Kidney epithelial cell (primary cell): ENCODE measurements around the gene THAP11. TPM values are rescaled to one million over a fixed set of nuclear protein-coding genes. Genes with fewer than 3 reads are reported as not detected.

Source experiments
- DNase-seq: peaks from one replicate; pipeline ENCODE4 v3.0.0-alpha.2; 2010; ENCODE audit warnings: low read depth
- H3K27me3 ChIP-seq: 2 replicates; pipeline ENCODE4 v1.6.0; 2011; ENCODE audit warnings: low read length; ENCODE audit not compliant: control insufficient read depth, insufficient read depth
- H3K36me3 ChIP-seq: 2 replicates; pipeline ENCODE4 v1.5.1; 2011; ENCODE audit warnings: low read length; ENCODE audit not compliant: control insufficient read depth, insufficient read depth
- H3K4me3 ChIP-seq: 2 replicates; pipeline ENCODE4 v1.5.1; 2011; ENCODE audit warnings: low read depth, mild to moderate bottlenecking, control low read depth, low read length
- CTCF ChIP-seq: IDR thresholded peaks from 2 replicates; pipeline ENCODE4 v1.5.1; 2011; ENCODE audit warnings: mild to moderate bottlenecking, moderate library complexity, low read length, control low read depth, inconsistent platforms; ENCODE audit not compliant: insufficient read depth, poor library complexity, severe bottlenecking
- total RNA-seq: library from RNA; depleted of rRNA; stranded (reverse); fragments of >200 nt; gene quantifications from 2 replicates; pipeline ENCODE4 v1.2.3, GENCODE V29; 2015

THAP11 gene
- total RNA-seq, 1 donor from 2014 or later = 38.3 TPM

GRCh38 chr16:67869653-67870052 is 27.5 kb downstream of the THAP11 start:
- Histone ChIP-seq H3K4me3 (no peak overlapping the region), H3K27me3 (no peaks in the 10 kb centered on the region), H3K36me3 (peaks cover 2% of the 10 kb centered on the region)
- TF ChIP-seq CTCF = no peak
- DNase-seq = no peak

GRCh38 chr16:67871256-67871655 is 29.1 kb downstream of the THAP11 start:
- DNase-seq = no peak
- TF ChIP-seq CTCF = no peak
- peaks cover 2% of the 10 kb centered on the region for H3K36me3 ChIP-seq
- no peaks in the 10 kb centered on the region for H3K27me3 ChIP-seq
- H3K4me3 ChIP-seq = no peak overlapping the region

- Histone ChIP-seq H3K36me3 (peaks cover 2% of the 10 kb centered on the region), H3K4me3 (no peak overlapping the region), H3K27me3 (no peaks in the 10 kb centered on the region)
- TF ChIP-seq CTCF = no peak
- no peak for DNase-seq
Observed at GRCh38 chr16:67872131-67872630, 30.1 kb downstream of the THAP11 start.

- Histone ChIP-seq H3K4me3 (peak within 1 kb of the TSS; percentile 80), H3K36me3 (peaks cover 4% of the 10 kb centered on the region), H3K27me3 (no peaks in the 10 kb centered on the region)
- TF ChIP-seq CTCF = no peak
- DNase-seq = no peak
Observed at GRCh38 chr16:67872631-67873434, 30.7 kb downstream of the THAP11 start, which contains the start of gene EDC4. EDC4 (plus strand) TSS chr16:67873052; CDS start chr16:67873262, 210 bp downstream.

GRCh38 chr16:67873435-67874370 is 31.6 kb downstream of the THAP11 start:
- no peaks in the 10 kb centered on the region for H3K27me3 ChIP-seq
- TF ChIP-seq CTCF = no peak
- H3K4me3 ChIP-seq = peak overlapping the region; percentile 80
- no peak for DNase-seq
- H3K36me3 ChIP-seq = peaks cover 4% of the 10 kb centered on the region
